Uterus (tissue), 4 donors: Measurements from ENCODE around the gene ZNF710. TPM values are rescaled to one million over a fixed set of nuclear protein-coding genes. Genes with fewer than 3 reads are reported as not detected.

Experiments
- DNase-seq, 2 donors: peaks; one replicate each; pipeline ENCODE4 v3.0.0-alpha.2; 2019 to 2020
- H3K27ac ChIP-seq, 2 donors: fragments of 200-600 bp; sonication (generic); 1 replicate in 1 of 2; 2 replicates in 1 of 2; pipeline ENCODE4 v1.5.1; 2016 to 2018
- H3K27me3 ChIP-seq, 2 donors: fragments of 200-600 bp; sonication (generic); one replicate each; pipeline ENCODE4 v1.5.1; 2018 to 2019; ENCODE audit warnings: control low read depth in 1 of 2
- H3K36me3 ChIP-seq, 2 donors: fragments of 200-600 bp; sonication (generic); one replicate each; pipeline ENCODE4 v1.5.1; 2019; ENCODE audit warnings: control low read depth in 1 of 2
- H3K4me1 ChIP-seq, 2 donors: fragments of 200-600 bp; sonication (generic); one replicate each; pipeline ENCODE4 v1.5.1; 2018 to 2019; ENCODE audit warnings: control low read depth in 1 of 2
- H3K4me3 ChIP-seq, 2 donors: fragments of 200-600 bp; sonication (generic); 1 replicate in 1 of 2; 2 replicates in 1 of 2; pipeline ENCODE4 v1.5.1; 2018 to 2019; ENCODE audit warnings: mild to moderate bottlenecking in 1 of 2
- H3K9me3 ChIP-seq, 2 donors: fragments of 200-600 bp; sonication (generic); one replicate each; pipeline ENCODE4 v1.5.1; 2019; ENCODE audit warnings: control low read depth in 1 of 2
- POLR2A ChIP-seq, 2 donors: fragments of 450-650 bp; IDR thresholded peaks; one replicate each; pipeline ENCODE4 v1.6.1; 2016; ENCODE audit warnings: antibody characterized with exemption in 2 of 2, mild to moderate bottlenecking in 1 of 2, moderate library complexity in 1 of 2
- intact Hi-C: fragments of 100-400 bp; cut with DNase I; formaldehyde crosslinking; loops from one replicate; pipeline ENCODE4 v1.15.1; 2023; ENCODE audit warnings: low total_unique reads
- total RNA-seq, 4 donors: library from RNA; depleted of rRNA in 3 of 4; stranded (reverse); fragments of >200 nt in 3 of 4; gene quantifications; one replicate each; pipeline versions ENCODE4 v1.1.0 to v1.2.4, GENCODE V29; 2014 to 2023
- TF ChIP-seq, protein P1 (sequence below), 4 experiments: fragments of 200-600 bp in 2 of 4; fragments of 450-650 bp in 2 of 4; sonication (generic) in 2 of 4; IDR thresholded peaks; one replicate each; pipeline ENCODE4 v1.5.1; 2016 to 2019; ENCODE audit warnings: antibody characterized with exemption in 4 of 4, mild to moderate bottlenecking in 2 of 4, moderate library complexity in 1 of 4
- donor health status: DM: yes; HTN: yes; CAD: no.

The ZNF710 gene
- total RNA-seq, 4 donors from 2014 or later = 2.3 to 22.2 (median 8.4) TPM

DNA sequence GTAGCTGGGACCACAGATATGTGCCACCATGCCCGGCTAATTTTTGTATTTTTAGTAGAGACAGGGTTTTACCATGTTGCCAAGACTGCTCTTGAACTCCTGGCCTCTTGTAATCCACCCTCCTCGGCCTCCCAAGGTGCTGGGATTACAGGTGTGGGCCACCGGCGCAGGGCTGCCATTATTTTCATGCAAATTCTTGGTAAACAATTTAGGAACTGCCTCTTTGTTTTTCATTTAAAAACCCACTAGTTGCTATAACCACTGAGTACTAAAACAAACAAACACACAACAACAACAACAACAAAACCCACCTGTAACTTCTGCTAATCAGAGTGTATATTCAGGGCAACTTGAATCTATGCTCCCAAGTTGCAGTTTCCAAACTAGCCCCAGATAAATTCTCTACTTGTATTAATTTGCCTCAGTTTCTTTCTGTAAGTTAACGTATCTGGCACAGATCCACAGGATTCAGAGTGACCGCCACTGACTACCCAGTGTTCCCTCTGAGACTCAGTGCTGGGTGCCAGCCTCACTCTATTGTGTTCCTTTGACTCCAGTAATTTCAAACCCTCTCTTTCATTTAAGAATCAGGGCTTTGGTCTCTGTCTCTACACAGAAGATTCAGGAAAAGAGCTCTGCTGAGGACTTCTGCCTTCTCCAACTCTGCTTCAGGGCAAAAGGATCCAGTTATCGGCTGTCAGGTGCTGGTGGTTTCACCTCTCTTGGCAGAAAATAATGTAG is 18.6 kb upstream of the ZNF710 start:
- DNase-seq = no peak
- Histone ChIP-seq H3K4me1 (no peaks in the 10 kb centered on the region), H3K27ac (no peak overlapping the region), H3K27me3 (no peaks in the 10 kb centered on the region), H3K36me3 (no peaks in the 10 kb centered on the region), H3K4me3 (no peak overlapping the region), H3K9me3 (no peaks in the 10 kb centered on the region)
- intact Hi-C loops = no loop called here
- no peak for TF ChIP-seq POLR2A (IDR thresholded peaks at IDR 0.05)
- TF ChIP-seq, protein P1, sequence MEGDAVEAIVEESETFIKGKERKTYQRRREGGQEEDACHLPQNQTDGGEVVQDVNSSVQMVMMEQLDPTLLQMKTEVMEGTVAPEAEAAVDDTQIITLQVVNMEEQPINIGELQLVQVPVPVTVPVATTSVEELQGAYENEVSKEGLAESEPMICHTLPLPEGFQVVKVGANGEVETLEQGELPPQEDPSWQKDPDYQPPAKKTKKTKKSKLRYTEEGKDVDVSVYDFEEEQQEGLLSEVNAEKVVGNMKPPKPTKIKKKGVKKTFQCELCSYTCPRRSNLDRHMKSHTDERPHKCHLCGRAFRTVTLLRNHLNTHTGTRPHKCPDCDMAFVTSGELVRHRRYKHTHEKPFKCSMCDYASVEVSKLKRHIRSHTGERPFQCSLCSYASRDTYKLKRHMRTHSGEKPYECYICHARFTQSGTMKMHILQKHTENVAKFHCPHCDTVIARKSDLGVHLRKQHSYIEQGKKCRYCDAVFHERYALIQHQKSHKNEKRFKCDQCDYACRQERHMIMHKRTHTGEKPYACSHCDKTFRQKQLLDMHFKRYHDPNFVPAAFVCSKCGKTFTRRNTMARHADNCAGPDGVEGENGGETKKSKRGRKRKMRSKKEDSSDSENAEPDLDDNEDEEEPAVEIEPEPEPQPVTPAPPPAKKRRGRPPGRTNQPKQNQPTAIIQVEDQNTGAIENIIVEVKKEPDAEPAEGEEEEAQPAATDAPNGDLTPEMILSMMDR (IDR thresholded peaks at IDR 0.05) = no peak

DNA sequence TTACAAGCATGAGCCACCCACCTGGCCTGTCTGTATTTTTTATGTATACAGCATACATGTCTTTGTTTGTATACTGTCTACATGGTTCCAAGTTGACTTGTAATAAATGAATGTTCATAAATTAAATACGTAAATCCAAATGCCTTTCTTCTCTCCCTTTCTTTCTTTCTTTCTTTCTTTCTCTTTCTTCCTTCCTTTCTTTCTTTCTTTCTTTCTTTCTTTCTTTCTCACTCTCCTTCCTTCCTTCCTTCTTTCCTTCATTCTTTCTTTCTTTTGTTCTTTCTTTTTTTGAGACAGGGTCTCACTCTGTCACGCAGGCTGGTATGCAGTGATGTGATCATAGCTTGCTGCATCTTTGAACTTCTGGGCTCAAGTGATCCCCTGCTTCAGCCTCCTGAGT is 17.1 kb upstream of the ZNF710 start:
- H3K4me1 ChIP-seq = no peaks in the 10 kb centered on the region
- TF ChIP-seq, protein P1 (IDR thresholded peaks at IDR 0.05) = no peak
- no peak for TF ChIP-seq POLR2A (IDR thresholded peaks at IDR 0.05)
- no peaks in the 10 kb centered on the region for H3K36me3 ChIP-seq
- no peak overlapping the region for H3K27ac ChIP-seq
- intact Hi-C loops = no loop called here
- no peak for DNase-seq
- no peaks in the 10 kb centered on the region for H3K9me3 ChIP-seq
- H3K27me3 ChIP-seq = no peaks in the 10 kb centered on the region
- H3K4me3 ChIP-seq = no peak overlapping the region

DNA sequence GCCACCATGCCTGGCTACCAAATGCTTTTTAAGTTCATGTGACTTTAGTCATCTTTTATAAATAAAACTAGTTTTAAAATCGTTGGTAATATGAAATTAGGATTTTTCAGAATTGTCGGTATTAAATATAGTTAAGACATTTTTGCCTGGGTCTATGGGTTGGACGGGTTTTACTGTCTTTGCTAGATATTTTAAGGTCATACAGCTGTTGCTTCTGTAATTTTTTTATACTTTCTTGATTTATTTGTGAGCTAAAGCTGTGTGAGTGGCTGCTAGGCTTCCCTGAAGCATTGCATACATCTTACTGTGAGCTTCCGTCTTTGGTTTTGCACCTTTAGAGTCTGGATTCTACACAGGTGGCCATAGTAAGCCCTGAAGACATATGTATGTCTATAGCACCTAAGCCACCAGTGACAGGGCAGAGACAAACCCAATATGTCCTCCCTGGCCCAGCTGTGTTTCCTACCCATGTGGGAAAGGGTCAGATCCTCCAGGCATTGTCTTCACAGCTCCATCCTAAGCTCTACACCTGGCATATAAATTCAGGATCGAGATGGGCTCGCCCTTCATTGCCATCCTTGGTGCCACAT is 16.6 kb upstream of the ZNF710 start:
- Histone ChIP-seq H3K9me3 (no peaks in the 10 kb centered on the region), H3K4me3 (no peak overlapping the region), H3K27ac (no peak overlapping the region), H3K27me3 (no peaks in the 10 kb centered on the region), H3K36me3 (no peaks in the 10 kb centered on the region), H3K4me1 (no peaks in the 10 kb centered on the region)
- intact Hi-C loops = no loop called here
- DNase-seq = no peak
- TF ChIP-seq, protein P1 (IDR thresholded peaks at IDR 0.05) = no peak
- no peak for TF ChIP-seq POLR2A (IDR thresholded peaks at IDR 0.05)

DNA sequence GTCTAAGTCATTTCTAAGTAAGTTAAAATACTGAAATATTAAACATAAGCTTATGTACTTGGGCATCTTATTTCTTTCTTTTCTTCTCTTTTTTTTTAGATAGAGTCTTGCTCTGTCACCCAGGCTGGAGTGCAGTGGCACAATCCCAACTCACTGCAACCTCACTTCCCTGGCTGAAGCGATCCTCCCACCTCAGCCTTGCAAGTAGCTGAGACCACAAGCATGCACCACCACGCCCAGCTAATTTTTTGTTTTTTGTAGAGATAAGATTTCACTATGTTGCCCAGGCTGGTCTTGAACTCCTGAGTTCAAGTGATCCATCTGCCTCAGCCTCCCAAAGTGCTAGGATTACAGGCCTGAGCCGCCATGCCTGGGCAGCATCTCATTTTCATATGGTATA is 16.0 kb upstream of the ZNF710 start:
- no peaks in the 10 kb centered on the region for H3K9me3 ChIP-seq
- H3K4me3 ChIP-seq = no peak overlapping the region
- H3K27me3 ChIP-seq = no peaks in the 10 kb centered on the region
- DNase-seq = no peak
- intact Hi-C loops = no loop called here
- H3K4me1 ChIP-seq = no peaks in the 10 kb centered on the region
- TF ChIP-seq POLR2A (IDR thresholded peaks at IDR 0.05) = no peak
- TF ChIP-seq, protein P1 (IDR thresholded peaks at IDR 0.05) = no peak
- no peak overlapping the region for H3K27ac ChIP-seq
- H3K36me3 ChIP-seq = no peaks in the 10 kb centered on the region

DNA sequence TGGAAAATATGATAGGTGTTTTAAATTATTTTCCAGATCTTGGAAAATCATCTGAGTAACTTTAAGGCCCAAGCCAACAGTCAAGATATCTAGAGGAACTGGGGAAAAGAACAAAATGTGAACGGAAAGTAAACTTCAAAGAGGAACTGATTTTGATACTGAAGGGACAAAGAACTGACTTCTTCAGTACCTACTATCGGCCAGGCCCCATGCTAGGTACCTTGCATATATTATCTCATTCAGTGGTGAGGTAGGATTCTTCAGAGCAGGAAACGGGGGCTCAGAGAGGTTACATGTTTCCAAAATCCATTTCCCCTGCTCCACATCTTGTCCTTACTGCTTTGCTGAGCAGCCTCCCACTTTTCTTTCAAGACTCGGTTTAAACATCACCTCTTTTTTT is 9.8 kb upstream of the ZNF710 start:
- no peak overlapping the region for H3K4me3 ChIP-seq
- intact Hi-C loops = no loop called here
- DNase-seq = no peak
- no peak overlapping the region for H3K27ac ChIP-seq
- no peaks in the 10 kb centered on the region for H3K36me3 ChIP-seq
- H3K27me3 ChIP-seq = no peaks in the 10 kb centered on the region
- no peaks in the 10 kb centered on the region for H3K9me3 ChIP-seq
- no peaks in the 10 kb centered on the region for H3K4me1 ChIP-seq
- TF ChIP-seq POLR2A (IDR thresholded peaks at IDR 0.05) = no peak
- TF ChIP-seq, protein P1 (IDR thresholded peaks at IDR 0.05) = no peak
